ENCODE data around the gene RSPO1. TPM values are rescaled to one million over a fixed set of nuclear protein-coding genes. Genes with fewer than 3 reads are reported as not detected.
A peak's percentile ranks its signal among the peaks of the same experiment; 100 is the strongest.

Gene RSPO1
- total and polyA plus RNA-seq, 10 of the 15 experiments (the other 5 are each of a cell fraction or from before 2014, with no cell fraction given): not detected

GRCh38 chr1:37671261-37671660, 36.6 kb upstream of the RSPO1 start:
- ATAC-seq: no peak
- Histone ChIP-seq H3K9me3 (replicated peaks; ENCODE audit: control insufficient read depth, insufficient read depth, low read length) (no peaks in the 10 kb centered on the region), H3K36me3 (ENCODE audit: control insufficient read depth in 2 of 2, insufficient read depth in 2 of 2, low read length in 1 of 2) (no peaks in the 10 kb centered on the region), H4K20me1 (ENCODE audit: control insufficient read depth, insufficient read depth) (no peaks in the 10 kb centered on the region), H3K27ac (ENCODE audit: control insufficient read depth, insufficient read depth) (no peak overlapping the region), H3K9ac (ENCODE audit: control insufficient read depth, insufficient read depth, low read length) (no peak overlapping the region), H3K4me3 (no peak overlapping the region), H2AFZ (ENCODE audit: control insufficient read depth, low read depth, low read length) (no peak overlapping the region), H3K27me3 (replicated peaks in 1 of 2; ENCODE audit: control insufficient read depth in 2 of 2, insufficient read depth in 2 of 2, low read length in 1 of 2) (no peaks in the 10 kb centered on the region; a peak in 1 of 4 replicates), H3K4me1 (ENCODE audit: control insufficient read depth, insufficient read depth, low read length) (peaks cover 13% of the 10 kb centered on the region), H3K79me2 (ENCODE audit: control insufficient read depth, insufficient read depth, low read length) (no peaks in the 10 kb centered on the region), H3K4me2 (ENCODE audit: control insufficient read depth, insufficient read depth) (no peak overlapping the region)
- BruUV-seq (replicated peaks): no TSS peak
- SMC1A ChIA-PET (ENCODE audit: uncharacterized antibody, unreplicated experiment): interaction anchor here (0.6 to 1.2 kb wide), 3 partner anchors 68 to 437 kb away, joined by 3 read pairs; no protein-coding TSS in a partner anchor
- intact Hi-C loops (cut with micrococcal nuclease; ENCODE audit: unreplicated experiment) (no loop called here), in situ Hi-C loops (cut with MboI) (no loop called here)
- POLR2A ChIA-PET: no interaction called here
- FAIRE-seq: no peak
- RAD21 ChIA-PET (ENCODE audit: unreplicated experiment): no interaction called here
- 45% methylated on average over 6 of the region's 6 CpGs for WGBS (ENCODE audit: insufficient coverage, insufficient replicate concordance, low lambda C conversion rate, missing lambda C conversion rate)
- CTCF ChIA-PET: interaction anchor here (6.3 kb wide), 1 partner anchor 12 kb away, joined by 33 read pairs; no protein-coding TSS in a partner anchor
- DNase-seq (ENCODE audit: low read depth, low spot score): no peak
- TF ChIP-seq ATF7 (IDR thresholded peaks at IDR 0.05; ENCODE audit: low read depth): 0 out of 2 replicates have a peak, but pooled peaks have one; percentile 29
- TF ChIP-seq TCF7 (IDR thresholded peaks at IDR 0.05; ENCODE audit: borderline replicate concordance): no peak

- POLR2A ChIA-PET: no interaction called here
These were observed 35.4 kb upstream of the RSPO1 start for GRCh38 chr1:37670133-37670532.

More at GRCh38 chr1:37670133-37670532, 35.4 kb upstream of the RSPO1 start:
- no peaks in the 10 kb centered on the region for H3K36me3 ChIP-seq (ENCODE audit: control insufficient read depth in 2 of 2, insufficient read depth in 2 of 2, low read length in 1 of 2)
- no peaks in the 10 kb centered on the region for H3K9me3 ChIP-seq (replicated peaks; ENCODE audit: control insufficient read depth, insufficient read depth, low read length)
- no peak overlapping the region for H2AFZ ChIP-seq (ENCODE audit: control insufficient read depth, low read depth, low read length)
- intact Hi-C loops (cut with micrococcal nuclease; ENCODE audit: unreplicated experiment) (no loop called here), in situ Hi-C loops (cut with MboI) (no loop called here)
- CTCF ChIA-PET: interaction anchor here (6.3 kb wide), 1 partner anchor 13 kb away, joined by 33 read pairs; no protein-coding TSS in a partner anchor
- H3K27ac ChIP-seq (ENCODE audit: control insufficient read depth, insufficient read depth): no peak overlapping the region
- H4K20me1 ChIP-seq (ENCODE audit: control insufficient read depth, insufficient read depth): no peaks in the 10 kb centered on the region
- H3K9ac ChIP-seq (ENCODE audit: control insufficient read depth, insufficient read depth, low read length): no peak overlapping the region
- H3K4me2 ChIP-seq (ENCODE audit: control insufficient read depth, insufficient read depth): no peak overlapping the region
- no peaks in the 10 kb centered on the region; a peak in 1 of 4 replicates for H3K27me3 ChIP-seq (replicated peaks in 1 of 2; ENCODE audit: control insufficient read depth in 2 of 2, insufficient read depth in 2 of 2, low read length in 1 of 2)
- ATAC-seq: no peak
- RAD21 ChIA-PET (ENCODE audit: unreplicated experiment): no interaction called here
- SMC1A ChIA-PET (ENCODE audit: uncharacterized antibody, unreplicated experiment): no interaction called here
- WGBS (ENCODE audit: insufficient coverage, insufficient replicate concordance, low lambda C conversion rate, missing lambda C conversion rate): 5% methylated on average over 2 of the region's 2 CpGs
- H3K4me3 ChIP-seq: no peak overlapping the region
- peaks cover 3% of the 10 kb centered on the region for H3K4me1 ChIP-seq (ENCODE audit: control insufficient read depth, insufficient read depth, low read length)
- no peak for FAIRE-seq
- DNase-seq (ENCODE audit: low read depth, low spot score): no peak
- no peak for TF ChIP-seq SIN3A (IDR thresholded peaks at IDR 0.05; ENCODE audit: low read depth, low read length)
- no peak for TF ChIP-seq IKZF1 (conservative IDR thresholded peaks at IDR 0.05)
- no peak for TF ChIP-seq SREBF1 (IDR thresholded peaks at IDR 0.05; ENCODE audit: low read length)
- TF ChIP-seq MEF2A (IDR thresholded peaks at IDR 0.05; ENCODE audit: insufficient read depth, low read depth, low read length): no peak
- no peak for TF ChIP-seq ATF2 (IDR thresholded peaks at IDR 0.05; ENCODE audit: low read length)
- TF ChIP-seq PAX5 (IDR thresholded peaks at IDR 0.05; ENCODE audit: borderline replicate concordance, low read depth, low read length): no peak
- TF ChIP-seq ZNF592 (IDR thresholded peaks at IDR 0.05): no peak
- no peak for TF ChIP-seq SMARCA5 (IDR thresholded peaks at IDR 0.05)
- no TSS peak for BruUV-seq (replicated peaks)
- H3K79me2 ChIP-seq (ENCODE audit: control insufficient read depth, insufficient read depth, low read length): no peaks in the 10 kb centered on the region
